H1 (cell line): ENCODE results near the gene BBX. TPM values are rescaled to one million over a fixed set of nuclear protein-coding genes. Genes with fewer than 3 reads are reported as not detected.

ENCODE experiments used
- CTCF ChIA-PET: fragments of 300-600 bp; sonication (Branson Sonifier 250); formaldehyde crosslinking; loops from one replicate; lab custom pipeline; 2021; ENCODE audit not compliant: partially characterized antibody; lab: Charles Lee
- POLR2A ChIA-PET: fragments of 300-600 bp; sonication (Branson Sonifier 250); formaldehyde crosslinking; loops from one replicate; lab custom pipeline; 2021; ENCODE audit warnings: inconsistent platforms; ENCODE audit not compliant: partially characterized antibody; lab: Charles Lee
- DNase-seq, 2 experiments: peaks; one replicate each; pipeline versions ENCODE4 v3.0.0 to v3.0.0-alpha.2; 2010 to 2022; ENCODE audit warnings: low spot score in 2 of 2, low read depth in 1 of 2, mixed read lengths in 1 of 2
- FAIRE-seq: peaks from 2 replicates; lab custom pipeline; 2011; peaks lifted over from hg19 to GRCh38; lab: Jason Lieb, UNC
- H2AFZ ChIP-seq: 2 replicates; pipeline ENCODE4 v1.8.1; 2012; ENCODE audit warnings: low read length, inconsistent platforms
- H2AK5ac ChIP-seq: 2 replicates; pipeline ENCODE4 v1.6.1; 2013; ENCODE audit warnings: low read depth, low read length
- H2BK120ac ChIP-seq: replicated peaks from 2 replicates; pipeline ENCODE3; 2013; ENCODE audit warnings: low read depth, low read length, inconsistent platforms
- H2BK12ac ChIP-seq: 2 replicates; pipeline ENCODE4 v1.6.1; 2013; ENCODE audit warnings: low read depth, low read length
- H2BK15ac ChIP-seq: 2 replicates; pipeline ENCODE4 v1.6.1; 2013; ENCODE audit warnings: low read length
- H2BK20ac ChIP-seq: 2 replicates; pipeline ENCODE4 v1.6.1; 2013; ENCODE audit warnings: low read length
- H2BK5ac ChIP-seq: 2 replicates; pipeline ENCODE4 v1.6.1; 2013; ENCODE audit warnings: low read depth, low read length
- H3K14ac ChIP-seq: 2 replicates; pipeline ENCODE4 v1.6.1; 2013; ENCODE audit warnings: inconsistent platforms; ENCODE audit not compliant: insufficient read length
- H3K18ac ChIP-seq: 2 replicates; pipeline ENCODE4 v1.6.1; 2013; ENCODE audit warnings: low read length; ENCODE audit errors: extremely low read depth
- H3K23ac ChIP-seq: 2 replicates; pipeline ENCODE4 v1.6.1; 2013; ENCODE audit warnings: inconsistent platforms; ENCODE audit not compliant: insufficient read length
- H3K23me2 ChIP-seq: 2 replicates; pipeline ENCODE4 v1.6.1; 2013; ENCODE audit warnings: low read depth, low read length
- H3K27ac ChIP-seq: 2 replicates; pipeline ENCODE4 v1.6.1; 2011; ENCODE audit warnings: low read depth, low read length, inconsistent platforms
- H3K27me3 ChIP-seq, 4 experiments: replicated peaks in 1 of 4; 1 replicate in 1 of 4; 2 replicates in 3 of 4; pipeline versions ENCODE4 v1.6.1 to v1.8.1; 2011 to 2013; ENCODE audit warnings: low read length in 3 of 4, mild to moderate bottlenecking in 3 of 4, inconsistent platforms in 2 of 4, mixed read lengths in 2 of 4, moderate library complexity in 1 of 4; ENCODE audit not compliant: control insufficient read depth in 3 of 4, insufficient read depth in 3 of 4; ENCODE audit errors: extremely low read depth in 1 of 4
- H3K36me3 ChIP-seq, 4 experiments: 2 replicates each; pipeline versions ENCODE4 v1.6.1 to v1.8.1; 2011 to 2013; ENCODE audit warnings: mild to moderate bottlenecking in 4 of 4, low read length in 3 of 4, moderate library complexity in 2 of 4, control low read depth in 1 of 4, inconsistent platforms in 1 of 4; ENCODE audit not compliant: insufficient read depth in 4 of 4, control insufficient read depth in 2 of 4
- H3K4ac ChIP-seq: replicated peaks from 2 replicates; pipeline ENCODE3; 2013; ENCODE audit warnings: low read length, low read depth, mixed read lengths, inconsistent platforms; ENCODE audit not compliant: insufficient read length
- H3K4me1 ChIP-seq, 4 experiments: replicated peaks in 1 of 4; 1 replicate in 1 of 4; 2 replicates in 3 of 4; pipeline versions ENCODE4 v1.6.1 to v1.8.1; 2011 to 2013; ENCODE audit warnings: low read length in 3 of 4, inconsistent platforms in 2 of 4, mixed read lengths in 1 of 4; ENCODE audit not compliant: insufficient read depth in 4 of 4, control insufficient read depth in 3 of 4
- H3K4me2 ChIP-seq, 2 experiments: 2 replicates each; pipeline versions ENCODE4 v1.6.1 to v1.8.1; 2011 to 2013; ENCODE audit warnings: low read depth in 2 of 2, low read length in 2 of 2, control low read depth in 1 of 2, inconsistent platforms in 1 of 2, mild to moderate bottlenecking in 1 of 2; ENCODE audit not compliant: insufficient read depth in 1 of 2
- H3K4me3 ChIP-seq, 4 experiments: fragments of 200-600, 300-600 bp in 1 of 4; sonication (generic), shearing (Covaris generic), sonication (Bioruptor Twin) in 1 of 4; 2 replicates each; pipeline versions ENCODE4 v1.5.1 to v1.8.1; 2011 to 2016; ENCODE audit warnings: low read length in 4 of 4, low read depth in 3 of 4, control low read depth in 2 of 4, inconsistent platforms in 2 of 4, mild to moderate bottlenecking in 2 of 4, mixed read lengths in 1 of 4, moderate library complexity in 1 of 4; ENCODE audit not compliant: insufficient read depth in 2 of 4; ENCODE audit errors: extremely low read depth in 1 of 4
- H3K56ac ChIP-seq: replicated peaks from 2 replicates; pipeline ENCODE3; 2013; ENCODE audit warnings: low read depth, mild to moderate bottlenecking, mixed read lengths, low read length, inconsistent platforms; ENCODE audit not compliant: insufficient read length
- H3K79me1 ChIP-seq: 2 replicates; pipeline ENCODE4 v1.6.1; 2013; ENCODE audit warnings: low read depth, low read length, control low read depth
- H3K79me2 ChIP-seq, 2 experiments: 2 replicates each; pipeline versions ENCODE4 v1.6.1 to v1.8.1; 2012 to 2013; ENCODE audit warnings: low read length in 2 of 2, mild to moderate bottlenecking in 2 of 2, inconsistent platforms in 1 of 2; ENCODE audit not compliant: insufficient read depth in 2 of 2, control insufficient read depth in 1 of 2
- H3K9ac ChIP-seq, 4 experiments: replicated peaks in 1 of 4; 1 replicate in 1 of 4; 2 replicates in 3 of 4; pipeline versions ENCODE4 v1.6.1 to v1.8.1; 2011 to 2013; ENCODE audit warnings: low read depth in 3 of 4, low read length in 3 of 4, control low read depth in 2 of 4, mild to moderate bottlenecking in 2 of 4, moderate library complexity in 2 of 4, inconsistent platforms in 1 of 4; ENCODE audit errors: extremely low read depth in 1 of 4
- H3K9me3 ChIP-seq, 2 experiments: 2 replicates each; pipeline versions ENCODE4 v1.6.1 to v1.8.1; 2012 to 2013; ENCODE audit warnings: mild to moderate bottlenecking in 2 of 2, moderate library complexity in 2 of 2, control low read depth in 1 of 2, inconsistent platforms in 1 of 2, low read depth in 1 of 2, low read length in 1 of 2, mixed read lengths in 1 of 2; ENCODE audit not compliant: insufficient read depth in 2 of 2
- H4K20me1 ChIP-seq, 2 experiments: replicated peaks in 1 of 2; 2 replicates each; pipeline versions ENCODE3 to v1.8.1; 2011 to 2013; ENCODE audit warnings: inconsistent platforms in 2 of 2, low read length in 2 of 2, mild to moderate bottlenecking in 1 of 2; ENCODE audit not compliant: insufficient read depth in 2 of 2, control insufficient read depth in 1 of 2
- H4K5ac ChIP-seq: 2 replicates; pipeline ENCODE4 v1.6.1; 2013; ENCODE audit warnings: low read length, low read depth, mixed read lengths, inconsistent platforms; ENCODE audit not compliant: insufficient read length
- H4K8ac ChIP-seq: 2 replicates; pipeline ENCODE4 v1.8.0; 2013; ENCODE audit warnings: mild to moderate bottlenecking, moderate library complexity, low read length, inconsistent platforms; ENCODE audit not compliant: insufficient read depth; ENCODE audit errors: extremely low read depth
- H4K91ac ChIP-seq: replicated peaks from 2 replicates; pipeline ENCODE3; 2013; ENCODE audit warnings: low read length, mixed read lengths, inconsistent platforms; ENCODE audit not compliant: insufficient read length
- CTBP2 ChIP-seq: IDR thresholded peaks from 2 replicates; pipeline ENCODE4 v1.7.0; 2011; ENCODE audit warnings: borderline replicate concordance, mild to moderate bottlenecking, moderate library complexity, mixed read lengths, low read length; ENCODE audit not compliant: insufficient read depth, insufficient read length
- RFX5 ChIP-seq: IDR thresholded peaks from 2 replicates; pipeline ENCODE4 v1.6.1; 2011; ENCODE audit warnings: low read depth, low read length, improper control_type of control experiment, borderline replicate concordance
- WGBS, 2 experiments: shearing (Covaris generic) in 1 of 2; methylation state at CpG; one replicate each; pipeline versions ENCODE4 v1.1.6 to v1.1.7; 2013 to 2015; ENCODE audit warnings: low lambda C conversion rate in 2 of 2, mixed read lengths in 2 of 2, inconsistent platforms in 1 of 2, low coverage in 1 of 2, missing lambda C conversion rate in 1 of 2; ENCODE audit not compliant: insufficient replicate concordance in 2 of 2, insufficient coverage in 1 of 2, insufficient read length in 1 of 2; ENCODE audit errors: extremely low coverage in 1 of 2, missing lambda C conversion rate in 1 of 2; 5-methylcytosine and 5-hydroxymethylcytosine counted together
- polyA plus RNA-seq, 7 experiments: library from polyadenylated mRNA; depleted of rRNA in 3 of 7; stranded (reverse) in 5 of 7; unstranded in 2 of 7; fragments of >200 nt in 5 of 7; fragments of 200-250 nt in 2 of 7; gene quantifications; 1 replicate in 5 of 7; 2 replicates in 1 of 7; 4 replicates in 1 of 7; pipeline versions ENCODE4 v1.2.1 to v1.2.3, GENCODE V29; 2011 to 2013; ENCODE audit warnings: missing spikeins in 2 of 7, mixed read lengths in 2 of 7
- total RNA-seq: library from RNA; stranded (reverse); fragmentation: NEBNext Ultra II Directional; extraction: Animal tissue kit (Norgen Biotek cat#: 25700); gene quantifications from 2 replicates; pipeline ENCODE4 v1.2.1, GENCODE V29; 2021

The BBX gene
- total and polyA plus RNA-seq, 2 of the 8 experiments (the other 6 are each of a cell fraction or from before 2014, with no cell fraction given) = 11.0 to 42.5 TPM

GRCh38 chr3:107831590-107831989 lies 308.8 kb downstream of the BBX start:
- FAIRE-seq (no peak), DNase-seq (no peak)
- no peak overlapping the region for H2AK5ac ChIP-seq
- no peaks in the 10 kb centered on the region for H3K79me2 ChIP-seq
- H3K27ac ChIP-seq = no peak overlapping the region
- no peak overlapping the region for H3K14ac ChIP-seq
- H3K9me3 ChIP-seq = no peaks in the 10 kb centered on the region
- H2BK12ac ChIP-seq = no peak overlapping the region
- H2BK120ac ChIP-seq = no peak overlapping the region
- no peak overlapping the region for H3K4ac ChIP-seq
- no peaks in the 10 kb centered on the region for H4K20me1 ChIP-seq
- no peaks in the 10 kb centered on the region for H3K79me1 ChIP-seq
- H2AFZ ChIP-seq = no peak overlapping the region
- H3K23me2 ChIP-seq = no peaks in the 10 kb centered on the region
- H2BK15ac ChIP-seq = no peak overlapping the region
- H2BK20ac ChIP-seq = no peak overlapping the region
- ChIA-PET POLR2A (no interaction called here), CTCF (interaction anchor here (0.8 to 2.1 kb wide), 4 partner anchors 9 to 189 kb away, joined by 3 to 7 read pairs (median 4); no protein-coding TSS in a partner anchor)
- no peak overlapping the region for H4K8ac ChIP-seq
- no peak overlapping the region for H2BK5ac ChIP-seq
- no peak overlapping the region for H4K91ac ChIP-seq
- H3K9ac ChIP-seq = no peak overlapping the region
- no peaks in the 10 kb centered on the region for H3K4me1 ChIP-seq
- WGBS, 2 experiments = 74% methylated on average over 3 of the region's 3 CpGs; no CpG with 5 or more reads in 1 of the 2 experiments
- H3K4me3 ChIP-seq = no peak overlapping the region
- no peaks in the 10 kb centered on the region for H3K27me3 ChIP-seq
- H3K4me2 ChIP-seq = no peak overlapping the region
- no peak overlapping the region for H3K23ac ChIP-seq
- H4K5ac ChIP-seq = no peak overlapping the region
- no peaks in the 10 kb centered on the region for H3K36me3 ChIP-seq
- no peak overlapping the region for H3K18ac ChIP-seq
- no peak overlapping the region for H3K56ac ChIP-seq
- TF ChIP-seq RFX5 (no peak), CTBP2 (no peak)
